Activated CD8-positive, alpha-beta T cell treated with anti-CD3 and anti-CD28 coated beads for 36 hours (primary cell): ENCODE measurements around the gene CNTNAP2. TPM values are rescaled to one million over a fixed set of nuclear protein-coding genes. Genes with fewer than 3 reads are reported as not detected.

Experiments used
- ATAC-seq: fragments of 200-7000 bp; cut with Tn5 transposase; one replicate; pipeline ENCODE4 v1.10.0; 2021; ENCODE audit warnings: mild to moderate bottlenecking, moderate library complexity
- CTCF ChIA-PET: fragments of 350-600 bp; sonication (Branson Sonifier 250); formaldehyde crosslinking; loops from one replicate; lab custom pipeline; 2021; ENCODE audit warnings: antibody characterized with exemption; lab: Charles Lee
- POLR2A ChIA-PET: fragments of 350-600 bp; sonication (Branson Sonifier 250); formaldehyde crosslinking; loops from one replicate; lab custom pipeline; 2021; ENCODE audit warnings: antibody characterized with exemption; lab: Charles Lee
- DNase-seq: peaks from one replicate; pipeline ENCODE4 v3.0.0-alpha.2; 2020
- H3K27ac Mint-ChIP-seq: one replicate; pipeline ENCODE4 v1.8.0; 2021; ENCODE audit warnings: mild to moderate bottlenecking, mixed read lengths
- H3K27me3 Mint-ChIP-seq: one replicate; pipeline ENCODE4 v1.8.0; 2021; ENCODE audit warnings: mixed read lengths
- H3K36me3 Mint-ChIP-seq: one replicate; pipeline ENCODE4 v1.8.0; 2021; ENCODE audit warnings: low read depth, mixed read lengths
- H3K4me1 Mint-ChIP-seq: one replicate; pipeline ENCODE4 v1.8.0; 2021; ENCODE audit warnings: low read depth, mixed read lengths
- H3K4me3 Mint-ChIP-seq: one replicate; pipeline ENCODE4 v1.8.0; 2021; ENCODE audit warnings: mild to moderate bottlenecking, moderate library complexity, mixed read lengths
- H3K9me3 Mint-ChIP-seq: one replicate; pipeline ENCODE4 v1.8.0; 2021; ENCODE audit warnings: mixed read lengths
- intact Hi-C: fragments of 100-400 bp; cut with micrococcal nuclease; formaldehyde crosslinking; loops from one replicate; pipeline ENCODE4 v1.10.0; 2022
- total RNA-seq, 2 experiments: library from RNA; stranded (reverse); gene quantifications; one replicate each; pipeline ENCODE4 v1.2.3, GENCODE V29; 2021
- TF ChIP-seq, protein P1 (sequence below): fragments of 200-600 bp; IDR thresholded peaks from one replicate; pipeline ENCODE4 v1.8.0; 2022; ENCODE audit warnings: antibody characterized with exemption, mild to moderate bottlenecking

Gene CNTNAP2
- total RNA-seq, 2 experiments from 2014 or later, result not detected

DNA sequence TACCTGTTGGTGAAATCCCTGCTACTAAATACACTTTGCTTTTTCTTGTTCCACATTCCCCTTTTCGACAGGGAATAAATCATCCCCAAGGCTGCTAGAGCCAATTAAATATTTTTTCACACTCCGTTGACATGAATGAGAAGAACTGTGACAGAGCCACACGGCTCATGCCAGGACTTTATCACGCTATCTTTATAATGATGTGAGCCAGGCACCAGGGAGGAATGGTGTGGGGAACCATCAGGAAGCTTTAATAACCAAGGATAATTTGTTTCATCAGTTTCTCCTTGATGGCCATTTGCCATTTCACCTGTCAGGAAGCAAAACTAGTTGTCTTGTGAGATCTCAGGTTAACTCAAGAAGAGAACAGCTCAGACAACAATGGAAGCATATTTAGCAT is 2280.9 kb downstream of the CNTNAP2 start:
- no peaks in the 10 kb centered on the region for H3K36me3 Mint-ChIP-seq
- POLR2A ChIA-PET, result no interaction called here
- ATAC-seq (no peak), DNase-seq (no peak)
- H3K9me3 Mint-ChIP-seq, result no peaks in the 10 kb centered on the region
- no peak overlapping the region for H3K4me3 Mint-ChIP-seq
- intact Hi-C loops, result no loop called here
- CTCF ChIA-PET, result no interaction called here
- TF ChIP-seq, protein P1, sequence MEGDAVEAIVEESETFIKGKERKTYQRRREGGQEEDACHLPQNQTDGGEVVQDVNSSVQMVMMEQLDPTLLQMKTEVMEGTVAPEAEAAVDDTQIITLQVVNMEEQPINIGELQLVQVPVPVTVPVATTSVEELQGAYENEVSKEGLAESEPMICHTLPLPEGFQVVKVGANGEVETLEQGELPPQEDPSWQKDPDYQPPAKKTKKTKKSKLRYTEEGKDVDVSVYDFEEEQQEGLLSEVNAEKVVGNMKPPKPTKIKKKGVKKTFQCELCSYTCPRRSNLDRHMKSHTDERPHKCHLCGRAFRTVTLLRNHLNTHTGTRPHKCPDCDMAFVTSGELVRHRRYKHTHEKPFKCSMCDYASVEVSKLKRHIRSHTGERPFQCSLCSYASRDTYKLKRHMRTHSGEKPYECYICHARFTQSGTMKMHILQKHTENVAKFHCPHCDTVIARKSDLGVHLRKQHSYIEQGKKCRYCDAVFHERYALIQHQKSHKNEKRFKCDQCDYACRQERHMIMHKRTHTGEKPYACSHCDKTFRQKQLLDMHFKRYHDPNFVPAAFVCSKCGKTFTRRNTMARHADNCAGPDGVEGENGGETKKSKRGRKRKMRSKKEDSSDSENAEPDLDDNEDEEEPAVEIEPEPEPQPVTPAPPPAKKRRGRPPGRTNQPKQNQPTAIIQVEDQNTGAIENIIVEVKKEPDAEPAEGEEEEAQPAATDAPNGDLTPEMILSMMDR, result no peak
- H3K27ac Mint-ChIP-seq, result no peak overlapping the region
- H3K27me3 Mint-ChIP-seq, result peaks cover 44% of the 10 kb centered on the region
- no peaks in the 10 kb centered on the region for H3K4me1 Mint-ChIP-seq

DNA sequence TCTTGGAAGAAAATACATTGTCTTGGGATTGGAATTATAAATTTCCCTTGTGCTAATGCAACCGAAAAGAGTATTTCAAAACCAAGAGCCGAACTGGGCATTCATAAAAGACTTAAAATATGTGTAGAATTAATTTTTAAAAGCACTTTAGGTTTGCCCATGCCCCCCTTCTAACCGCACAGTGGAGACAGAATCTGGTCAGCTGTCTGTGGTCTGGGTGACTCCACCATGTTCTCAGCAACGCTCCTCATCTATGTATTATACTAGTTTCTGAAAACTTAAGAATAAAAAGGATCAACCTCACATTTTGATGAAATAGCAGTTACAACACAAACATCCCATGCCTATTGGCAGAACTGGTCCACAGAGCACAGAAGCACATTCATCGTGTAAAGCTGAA is 2281.4 kb downstream of the CNTNAP2 start:
- Mint-ChIP-seq H3K9me3 (no peaks in the 10 kb centered on the region), H3K36me3 (no peaks in the 10 kb centered on the region), H3K4me3 (no peak overlapping the region), H3K27ac (no peak overlapping the region), H3K4me1 (no peaks in the 10 kb centered on the region), H3K27me3 (peaks cover 44% of the 10 kb centered on the region)
- intact Hi-C loops, result no loop called here
- no peak for ATAC-seq
- POLR2A ChIA-PET, result interaction anchor here (0.7 kb wide), 1 partner anchor 66 kb away, joined by 3 read pairs; no protein-coding TSS in a partner anchor
- no peak for DNase-seq
- CTCF ChIA-PET, result no interaction called here
- TF ChIP-seq, protein P1, result no peak

DNA sequence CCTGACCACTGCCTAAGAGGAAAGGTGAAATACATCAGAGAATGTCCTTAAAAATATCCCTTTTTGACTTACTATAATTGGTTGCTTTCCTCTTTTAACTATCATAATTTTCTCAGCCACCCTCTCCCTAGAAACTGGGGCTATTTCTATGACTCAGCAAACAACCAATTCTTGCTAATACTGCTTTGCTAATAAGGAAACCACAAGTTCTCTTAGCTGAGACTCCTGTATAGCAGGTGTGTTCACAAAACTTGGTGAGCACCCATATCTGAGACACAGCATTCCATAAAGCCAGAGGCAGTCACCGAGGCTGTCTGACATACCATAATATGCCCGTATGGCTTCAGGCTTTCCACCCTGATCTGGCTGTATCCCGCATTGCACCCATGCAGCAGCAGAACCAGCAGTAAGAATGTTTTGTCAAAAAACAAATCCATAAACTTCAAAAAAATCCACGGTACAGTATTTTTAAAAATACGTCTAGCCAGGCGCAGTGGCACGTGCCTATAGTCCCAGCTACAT is 2282.3 kb downstream of the CNTNAP2 start:
- no peak overlapping the region for H3K4me3 Mint-ChIP-seq
- H3K4me1 Mint-ChIP-seq, result no peaks in the 10 kb centered on the region
- no peaks in the 10 kb centered on the region for H3K36me3 Mint-ChIP-seq
- no peaks in the 10 kb centered on the region for H3K9me3 Mint-ChIP-seq
- H3K27me3 Mint-ChIP-seq, result peaks cover 47% of the 10 kb centered on the region
- DNase-seq (no peak), ATAC-seq (no peak)
- intact Hi-C loops, result no loop called here
- H3K27ac Mint-ChIP-seq, result no peak overlapping the region
- ChIA-PET CTCF (no interaction called here), POLR2A (interaction anchor here (0.7 kb wide), 1 partner anchor 65 kb away, joined by 3 read pairs; no protein-coding TSS in a partner anchor)
- TF ChIP-seq, protein P1, result no peak

DNA sequence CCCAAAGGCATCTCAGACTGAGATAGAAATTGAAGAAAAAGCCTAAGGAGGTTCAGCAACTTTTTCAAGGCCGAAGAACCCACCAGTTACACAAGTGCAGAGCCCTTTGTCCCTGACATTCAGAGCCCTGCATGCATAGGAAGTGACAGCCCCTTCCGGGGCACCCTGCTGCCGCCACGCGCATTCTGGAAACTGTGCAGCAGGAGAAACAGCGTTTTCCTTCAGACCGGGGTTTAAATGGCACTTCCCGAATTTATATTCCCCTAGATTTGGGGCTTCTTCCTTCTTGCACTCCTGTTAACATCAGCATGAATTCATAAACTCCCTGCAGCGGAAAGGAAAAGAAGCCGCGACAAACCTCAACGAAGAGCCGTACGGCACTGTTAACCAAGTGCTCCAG is 2283.5 kb downstream of the CNTNAP2 start:
- Mint-ChIP-seq H3K4me3 (no peak overlapping the region), H3K4me1 (no peaks in the 10 kb centered on the region), H3K27me3 (peaks cover 40% of the 10 kb centered on the region), H3K9me3 (no peaks in the 10 kb centered on the region), H3K27ac (no peak overlapping the region), H3K36me3 (no peaks in the 10 kb centered on the region)
- CTCF ChIA-PET, result no interaction called here
- POLR2A ChIA-PET, result no interaction called here
- TF ChIP-seq, protein P1, result no peak
- no peak for ATAC-seq
- intact Hi-C loops, result no loop called here
- no peak for DNase-seq

DNA sequence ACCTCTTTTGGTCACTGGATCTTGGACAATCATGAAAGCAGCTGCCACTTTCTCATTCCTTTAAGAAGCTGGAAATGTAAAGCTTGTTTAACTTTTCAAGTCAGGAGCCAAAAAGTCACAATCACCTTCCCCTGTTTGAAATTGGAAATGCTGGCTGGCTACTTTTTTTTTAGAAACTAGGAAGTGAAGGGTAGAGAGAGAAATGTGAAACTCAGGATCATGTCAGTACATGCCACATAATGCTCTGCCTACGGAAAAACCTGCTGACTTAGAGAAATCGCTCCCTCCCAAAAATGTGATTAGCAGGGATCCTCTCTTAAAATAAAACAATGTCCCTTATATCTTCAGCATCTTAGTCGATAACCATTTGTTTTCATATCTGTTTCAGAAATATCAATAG is 2285.6 kb downstream of the CNTNAP2 start:
- Mint-ChIP-seq H3K4me3 (no peak overlapping the region), H3K27ac (no peak overlapping the region), H3K9me3 (no peaks in the 10 kb centered on the region), H3K36me3 (no peaks in the 10 kb centered on the region), H3K4me1 (no peaks in the 10 kb centered on the region), H3K27me3 (peaks cover 37% of the 10 kb centered on the region)
- ATAC-seq (no peak), DNase-seq (no peak)
- intact Hi-C loops, result no loop called here
- TF ChIP-seq, protein P1, result no peak
- ChIA-PET POLR2A (no interaction called here), CTCF (no interaction called here)
